NOMO-1 treated with DMSO at 0.1 percent for 48 hours (cell line): ENCODE data around the gene CFHR2.
"Not testable (repeated sequence)": the region's sequence is repeated elsewhere in the genome, so short reads cannot be mapped to it uniquely, and the experiment has no call there.

Experiments used
- DNase-seq: peaks from one replicate; lab custom pipeline; 2025; ENCODE audit not compliant: unreplicated experiment; lab: John Stamatoyannopoulos, UW

The CFHR2 gene

GRCh38 chr1:196943568-196943967, at the start of gene CFHR2:
Gene CFHR2, plus strand, starts transcription at chr1:196943738. Its CDS starts 143 bp downstream, at chr1:196943881.
- DNase-seq, result not testable (repeated sequence)

- no peak for DNase-seq
Observed at GRCh38 chr1:196896355-196896754, 47.2 kb upstream of the CFHR2 start.

DNA sequence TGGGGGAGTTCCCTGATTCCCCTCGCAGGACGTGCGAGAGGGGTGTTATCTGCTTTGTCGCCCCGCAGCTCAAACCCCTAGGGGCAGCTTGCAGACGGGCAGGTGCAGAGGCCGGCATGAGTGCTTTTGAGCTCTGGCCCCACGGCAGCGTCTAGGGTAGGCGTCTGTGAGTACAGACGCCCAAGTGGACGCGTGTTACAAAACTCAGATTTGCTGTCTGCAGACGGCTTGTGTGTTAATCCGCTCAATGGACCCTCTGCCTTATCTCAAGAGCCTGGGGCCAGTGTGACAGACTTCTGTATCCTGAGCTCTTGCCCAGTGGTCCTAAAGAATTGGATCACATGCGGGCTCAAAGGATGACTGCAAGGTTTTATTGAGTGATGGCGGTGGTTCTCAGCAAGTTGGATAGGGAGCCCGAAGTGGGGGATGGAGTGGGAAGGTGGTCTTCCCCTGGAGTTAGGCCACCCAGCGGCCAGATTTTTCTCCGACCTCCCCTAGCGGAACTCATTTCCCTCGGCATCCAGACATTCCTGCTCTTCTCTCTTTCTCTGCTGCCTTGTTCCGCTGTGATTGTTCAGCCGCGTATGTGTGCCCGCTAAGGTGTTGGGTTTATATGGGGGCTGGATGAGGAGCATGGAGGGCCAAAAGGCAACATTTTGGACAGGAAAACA, 46.2 kb upstream of the CFHR2 start:
- DNase-seq, result no peak

DNA sequence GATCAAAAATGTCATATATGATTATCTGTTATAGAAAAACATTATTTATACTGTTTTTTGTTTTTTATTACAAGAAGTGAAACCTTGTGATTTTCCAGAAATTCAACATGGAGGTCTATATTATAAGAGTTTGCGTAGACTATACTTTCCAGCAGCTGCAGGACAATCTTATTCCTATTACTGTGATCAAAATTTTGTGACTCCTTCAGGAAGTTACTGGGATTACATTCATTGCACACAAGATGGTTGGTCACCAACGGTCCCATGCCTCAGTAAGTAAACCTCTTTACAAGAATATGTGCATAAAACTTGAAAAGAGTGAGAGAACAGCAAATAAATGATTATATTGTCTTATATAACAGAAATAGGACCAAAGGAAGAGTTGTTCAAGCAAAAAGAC, 41.2 kb upstream of the CFHR2 start:
- DNase-seq, result no peak

- DNase-seq, result no peak
Observed at GRCh38 chr1:196910215-196910614, 33.3 kb upstream of the CFHR2 start.

GRCh38 chr1:196912283-196912682, 31.3 kb upstream of the CFHR2 start:
- DNase-seq, result not testable (repeated sequence)

- DNase-seq, result not testable (repeated sequence)
Observed at GRCh38 chr1:196926839-196927238, 16.7 kb upstream of the CFHR2 start.

- DNase-seq, result not testable (repeated sequence)
Observed at GRCh38 chr1:196932853-196933252, 10.7 kb upstream of the CFHR2 start.

- no peak for DNase-seq
Observed at GRCh38 chr1:196933531-196934189, 9.9 kb upstream of the CFHR2 start.

DNA sequence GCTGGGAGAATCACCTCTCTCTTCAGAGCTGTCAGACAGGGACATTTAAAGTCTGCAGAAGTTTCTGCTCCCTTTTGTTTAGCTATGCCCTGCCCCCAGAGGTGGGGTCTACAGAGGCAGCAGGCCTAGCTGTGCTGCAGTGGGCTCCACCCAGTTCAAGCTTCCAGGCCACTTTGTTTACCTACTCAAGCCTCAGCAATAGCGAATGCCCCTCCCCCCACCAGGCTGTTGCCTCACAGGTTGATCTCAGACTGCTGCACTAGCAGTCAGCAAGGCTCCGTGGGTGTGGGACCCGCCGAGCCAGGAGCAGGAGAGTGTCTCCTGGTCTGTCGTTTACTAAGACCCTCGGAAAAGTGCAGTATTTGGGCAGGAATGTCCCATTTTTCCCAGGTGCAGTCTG, 2.1 kb upstream of the CFHR2 start:
- not testable (repeated sequence) for DNase-seq

DNA sequence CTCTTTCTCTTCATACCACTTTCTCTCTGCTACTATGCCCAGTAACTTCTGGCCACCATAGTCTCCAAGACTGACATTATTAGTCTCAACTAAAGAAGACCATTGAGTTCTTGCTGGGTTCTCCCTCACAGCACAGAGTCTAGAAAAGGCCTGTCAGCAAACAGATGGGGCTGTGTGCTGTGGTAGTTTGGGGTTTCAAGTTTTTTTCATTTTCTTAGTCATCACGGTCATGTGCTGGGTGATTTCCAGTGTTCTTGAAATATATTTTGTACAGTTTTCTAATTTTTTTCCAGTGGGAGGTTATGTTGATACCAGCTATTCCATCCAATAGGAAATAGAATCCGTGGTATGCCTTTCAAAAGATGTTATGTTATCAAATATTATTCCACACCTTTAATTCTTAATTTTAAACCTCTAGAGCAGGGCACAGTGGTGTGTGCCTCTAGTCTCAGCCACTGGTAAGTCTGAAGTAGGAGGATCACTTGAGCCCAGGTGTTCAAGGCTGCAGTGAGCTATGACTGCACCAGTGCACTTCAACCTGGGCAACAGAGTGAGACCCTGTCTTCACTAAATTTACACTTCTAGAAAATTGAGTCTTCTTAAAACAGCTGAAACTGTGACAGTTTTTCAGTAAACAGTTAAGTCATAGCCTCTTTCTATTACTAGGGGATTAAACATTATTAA, 8.3 kb downstream of the CFHR2 start:
- no peak for DNase-seq

DNA sequence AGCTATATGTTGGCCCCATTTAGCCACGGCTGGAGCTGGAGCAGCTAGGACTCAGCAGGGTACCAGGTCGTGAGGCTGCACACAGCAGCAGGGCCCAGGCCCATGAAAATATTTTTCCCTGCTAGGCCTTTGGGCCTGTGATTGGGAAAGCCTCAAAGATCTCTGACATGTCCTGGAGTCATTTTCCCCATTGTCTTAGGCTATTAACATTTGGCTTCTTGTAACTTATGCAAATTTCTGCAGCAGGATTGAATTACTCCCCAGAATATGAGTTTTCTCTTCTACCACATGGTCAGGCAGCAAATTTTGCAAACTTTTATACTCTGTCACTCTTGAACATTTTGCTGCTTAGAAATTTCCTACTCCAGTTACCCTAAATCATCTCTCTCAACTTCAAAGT, 11.2 kb downstream of the CFHR2 start:
- DNase-seq, result no peak

GRCh38 chr1:196955926-196956325, 12.4 kb downstream of the CFHR2 start:
- DNase-seq, result no peak

DNA sequence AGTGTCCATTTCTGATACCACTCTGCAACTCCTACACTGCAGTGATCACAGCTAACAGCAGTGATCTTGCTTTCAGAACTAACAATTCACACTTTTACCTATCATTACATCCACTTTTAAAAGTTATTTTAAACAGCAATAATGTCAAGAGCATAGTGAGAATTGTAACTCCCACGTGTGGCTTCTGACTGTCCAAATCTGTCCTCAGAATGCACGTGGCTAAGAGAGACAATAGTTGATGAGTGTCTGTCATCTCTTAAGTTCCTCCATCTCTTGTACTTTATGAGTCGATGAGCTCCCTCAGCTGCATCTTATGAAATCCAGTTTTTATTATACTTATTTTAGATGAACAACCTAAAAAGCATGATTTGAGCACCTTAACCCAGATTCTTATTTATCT, 17.3 kb downstream of the CFHR2 start:
- DNase-seq, result no peak

DNA sequence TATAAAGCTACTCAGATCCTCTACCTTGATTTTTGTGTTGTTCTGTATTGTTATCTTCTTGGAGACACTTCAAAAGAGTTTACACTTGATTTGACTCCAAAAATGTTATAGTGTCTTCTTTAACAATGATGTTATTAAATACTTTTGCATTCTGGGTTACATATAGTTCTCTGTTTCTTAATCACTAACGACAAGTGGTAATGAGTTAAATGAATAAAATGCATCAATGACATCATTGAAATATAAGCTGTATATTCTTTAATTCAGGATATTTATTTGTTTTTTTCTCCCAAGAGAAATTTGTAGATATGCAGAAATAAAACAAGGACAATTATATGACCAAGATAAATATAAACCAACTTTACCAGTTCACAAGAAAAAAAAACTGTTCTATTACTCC, 26.6 kb downstream of the CFHR2 start:
- DNase-seq, result no peak

DNA sequence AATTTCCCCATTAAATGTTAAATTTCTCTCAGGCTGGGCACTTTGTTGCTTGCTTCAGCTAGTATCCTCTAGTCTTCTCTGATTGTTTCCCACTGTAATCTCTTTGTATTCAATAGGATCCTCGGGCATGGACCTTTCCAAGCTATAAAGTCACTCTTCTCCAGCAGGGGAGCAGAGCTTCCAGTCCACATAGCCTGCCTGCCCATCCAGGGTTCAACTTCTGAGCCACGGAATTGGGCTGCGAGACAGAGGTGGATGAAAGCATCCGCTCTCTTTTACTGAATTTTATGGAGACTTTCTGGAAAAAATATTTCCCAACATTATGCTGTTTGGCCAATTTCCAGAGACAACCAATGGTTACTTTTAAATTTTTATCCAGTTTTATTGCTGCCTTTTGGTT, 32.7 kb downstream of the CFHR2 start:
- no peak for DNase-seq

GRCh38 chr1:196977278-196977677, 33.7 kb downstream of the CFHR2 start, which contains the start of gene CFHR5:
Gene CFHR5, plus strand, starts transcription at chr1:196977556. Its CDS starts 109 bp downstream, at chr1:196977665.
- DNase-seq, result no peak

GRCh38 chr1:196980859-196981258, 37.3 kb downstream of the CFHR2 start:
- no peak for DNase-seq

GRCh38 chr1:196982247-196982646, 38.7 kb downstream of the CFHR2 start:
- not testable (repeated sequence) for DNase-seq

- DNase-seq, result not testable (repeated sequence)
Observed at GRCh38 chr1:196991919-196992651, 48.5 kb downstream of the CFHR2 start.

DNA sequence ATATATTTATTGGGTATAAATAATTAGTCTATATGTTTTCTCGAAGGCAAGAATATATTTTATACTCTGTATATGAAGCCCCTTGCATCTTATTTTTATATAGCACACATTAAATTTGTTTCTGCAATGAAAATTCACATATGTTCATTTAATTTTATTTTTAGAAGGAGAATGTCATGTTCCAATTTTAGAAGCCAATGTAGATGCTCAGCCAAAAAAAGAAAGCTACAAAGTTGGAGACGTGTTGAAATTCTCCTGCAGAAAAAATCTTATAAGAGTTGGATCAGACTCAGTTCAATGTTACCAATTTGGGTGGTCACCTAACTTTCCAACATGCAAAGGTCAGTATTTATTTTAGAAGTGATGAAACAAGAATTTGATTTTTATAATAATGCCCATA, 50.4 kb downstream of the CFHR2 start:
- DNase-seq, result no peak
